GM12878 (cell line): ENCODE data around the gene REXO1.

Source experiments
- ATF3 ChIP-seq: IDR thresholded peaks from 2 replicates; pipeline ENCODE4 v1.6.1; 2011; ENCODE audit warnings: low read depth, mild to moderate bottlenecking, low read length, moderate library complexity, borderline replicate concordance; ENCODE audit errors: extremely low read depth
- CTCF ChIP-seq, 3 experiments: IDR thresholded peaks in 2 of 3; conservative IDR thresholded peaks in 1 of 3; 2 replicates each; pipeline ENCODE4 v1.5.1; 2011; ENCODE audit warnings: low read depth in 3 of 3, low read length in 3 of 3, mild to moderate bottlenecking in 3 of 3, control low read depth in 2 of 3, moderate library complexity in 2 of 3, inconsistent platforms in 1 of 3, mixed read lengths in 1 of 3; ENCODE audit not compliant: control insufficient read depth in 2 of 3, insufficient read depth in 1 of 3; ENCODE audit errors: extremely low read depth in 1 of 3
- TCF12 ChIP-seq: IDR thresholded peaks from 2 replicates; pipeline ENCODE4 v1.6.1; 2011; ENCODE audit warnings: low read depth, mild to moderate bottlenecking, low read length
- YY1 ChIP-seq: IDR thresholded peaks from 2 replicates; pipeline ENCODE4 v1.6.1; 2011; ENCODE audit warnings: low read depth, mild to moderate bottlenecking, low read length
- ZBTB40 ChIP-seq: fragments of 450-650 bp; IDR thresholded peaks from 2 replicates; pipeline ENCODE4 v1.6.1; 2016; ENCODE audit warnings: mild to moderate bottlenecking, moderate library complexity, borderline replicate concordance

GRCh38 chr19:1863638-1864479, 15.6 kb upstream of the REXO1 start:
- TF ChIP-seq CTCF (IDR thresholded peaks at IDR 0.05 in 2 of 3, conservative IDR thresholded peaks at IDR 0.05 in 1 of 3; ENCODE audit: control insufficient read depth in 2 of 3, extremely low read depth in 1 of 3, insufficient read depth in 1 of 3, low read depth in 3 of 3, low read length in 3 of 3) (no peak), ATF3 (peak; percentile 55; the same call in 1 of the 2 replicates), TCF12 (peak; percentile 64; the same call in 1 of the 2 replicates), YY1 (no peak; the same call in 1 of the 2 replicates), ZBTB40 (no peak)
